Parathyroid adenoma (tissue), 2 donors: Measurements from ENCODE around the gene UTS2B.
A peak's percentile ranks its signal among the peaks of the same experiment; 100 is the strongest.

Experiments
- H2AFZ ChIP-seq: fragments of 300-600 bp; sonication (generic); one replicate; pipeline ENCODE4 v1.7.0; 2017; ENCODE audit warnings: antibody characterized with exemption, mild to moderate bottlenecking
- H3K27ac ChIP-seq: fragments of 300-600 bp; sonication (generic); one replicate; pipeline ENCODE4 v1.7.0; 2017
- H3K27me3 ChIP-seq: fragments of 300-600 bp; sonication (generic); one replicate; pipeline ENCODE4 v1.7.0; 2017; ENCODE audit warnings: low read length; ENCODE audit not compliant: control insufficient read depth, insufficient read depth
- H3K36me3 ChIP-seq: fragments of 300-600 bp; sonication (generic); one replicate; pipeline ENCODE4 v1.7.0; 2017; ENCODE audit warnings: low read length; ENCODE audit not compliant: control insufficient read depth, insufficient read depth
- H3K4me1 ChIP-seq: fragments of 300-600 bp; sonication (generic); one replicate; pipeline ENCODE4 v1.7.0; 2017; ENCODE audit warnings: control low read depth
- H3K4me2 ChIP-seq: fragments of 300-600 bp; sonication (generic); one replicate; pipeline ENCODE4 v1.7.0; 2017; ENCODE audit warnings: low read length
- H3K4me3 ChIP-seq: fragments of 300-600 bp; sonication (generic); one replicate; pipeline ENCODE4 v1.7.0; 2017; ENCODE audit warnings: low read depth, low read length
- H3K79me2 ChIP-seq: fragments of 300-600 bp; sonication (generic); one replicate; pipeline ENCODE4 v1.7.0; 2017; ENCODE audit warnings: control low read depth
- H3K9ac ChIP-seq: fragments of 300-600 bp; sonication (generic); one replicate; pipeline ENCODE4 v1.7.0; 2017; ENCODE audit warnings: mild to moderate bottlenecking
- H3K9me3 ChIP-seq: fragments of 300-600 bp; sonication (generic); one replicate; pipeline ENCODE4 v1.7.0; 2017; ENCODE audit warnings: low read length; ENCODE audit not compliant: control insufficient read depth
- CTCF ChIP-seq: fragments of 300-600 bp; sonication (generic); IDR thresholded peaks from one replicate; pipeline ENCODE4 v1.7.0; 2017; ENCODE audit warnings: antibody characterized with exemption, mild to moderate bottlenecking
- donor health status: primary hyperparathyroidism.

Gene UTS2B

GRCh38 chr3:191290311-191291025, 39.9 kb downstream of the UTS2B start:
- Histone ChIP-seq H3K9ac (no peak overlapping the region), H3K9me3 (no peaks in the 10 kb centered on the region), H3K79me2 (no peaks in the 10 kb centered on the region), H3K4me3 (no peak overlapping the region), H3K4me1 (no peaks in the 10 kb centered on the region), H3K36me3 (no peaks in the 10 kb centered on the region), H3K27me3 (no peaks in the 10 kb centered on the region), H3K27ac (no peak overlapping the region), H2AFZ (peak overlapping the region; percentile 13), H3K4me2 (no peak overlapping the region)
- TF ChIP-seq CTCF: no peak

- Histone ChIP-seq H3K27me3 (no peaks in the 10 kb centered on the region), H3K36me3 (no peaks in the 10 kb centered on the region), H3K4me2 (no peak overlapping the region), H3K9me3 (no peaks in the 10 kb centered on the region), H3K27ac (no peak overlapping the region), H3K79me2 (no peaks in the 10 kb centered on the region), H3K9ac (no peak overlapping the region), H3K4me3 (no peak overlapping the region), H2AFZ (no peak overlapping the region), H3K4me1 (no peaks in the 10 kb centered on the region)
- no peak for TF ChIP-seq CTCF
Measured at GRCh38 chr3:191283400-191283799, 46.9 kb downstream of the UTS2B start.

GRCh38 chr3:191282251-191283185, 47.8 kb downstream of the UTS2B start:
- no peak overlapping the region for H3K4me3 ChIP-seq

GRCh38 chr3:191280882-191281281, 49.4 kb downstream of the UTS2B start:
- H3K9me3 ChIP-seq: no peaks in the 10 kb centered on the region
- no peak for TF ChIP-seq CTCF
- H3K4me1 ChIP-seq: no peaks in the 10 kb centered on the region
- H3K36me3 ChIP-seq: no peaks in the 10 kb centered on the region
- no peak overlapping the region for H3K4me3 ChIP-seq
- no peak overlapping the region for H3K9ac ChIP-seq
- no peak overlapping the region for H3K4me2 ChIP-seq
- H3K27me3 ChIP-seq: no peaks in the 10 kb centered on the region
- H2AFZ ChIP-seq: no peak overlapping the region
- no peaks in the 10 kb centered on the region for H3K79me2 ChIP-seq
- no peak overlapping the region for H3K27ac ChIP-seq

More at GRCh38 chr3:191282251-191283185, 47.8 kb downstream of the UTS2B start:
- Histone ChIP-seq H3K36me3 (no peaks in the 10 kb centered on the region), H3K9ac (no peak overlapping the region), H3K9me3 (no peaks in the 10 kb centered on the region), H3K4me2 (no peak overlapping the region), H3K4me1 (no peaks in the 10 kb centered on the region), H3K27me3 (no peaks in the 10 kb centered on the region), H3K27ac (no peak overlapping the region), H3K79me2 (no peaks in the 10 kb centered on the region), H2AFZ (no peak overlapping the region)
- TF ChIP-seq CTCF: no peak
